HG03521 (cell line): Measurements from ENCODE around the gene SLC9C2.
"Not testable (repeated sequence)": the region's sequence is repeated elsewhere in the genome, so short reads cannot be mapped to it uniquely, and the experiment has no call there.

ENCODE experiments used
- ATAC-seq: cut with Tn5 transposase; IDR thresholded peaks from one replicate; pipeline ENCODE4 v1.9.1; 2021; ENCODE audit warnings: mild to moderate bottlenecking, moderate library complexity; ENCODE audit not compliant: unreplicated experiment

The SLC9C2 gene

GRCh38 chr1:173529106-173529505 is 73.8 kb downstream of the SLC9C2 start:
- no peak for ATAC-seq

DNA sequence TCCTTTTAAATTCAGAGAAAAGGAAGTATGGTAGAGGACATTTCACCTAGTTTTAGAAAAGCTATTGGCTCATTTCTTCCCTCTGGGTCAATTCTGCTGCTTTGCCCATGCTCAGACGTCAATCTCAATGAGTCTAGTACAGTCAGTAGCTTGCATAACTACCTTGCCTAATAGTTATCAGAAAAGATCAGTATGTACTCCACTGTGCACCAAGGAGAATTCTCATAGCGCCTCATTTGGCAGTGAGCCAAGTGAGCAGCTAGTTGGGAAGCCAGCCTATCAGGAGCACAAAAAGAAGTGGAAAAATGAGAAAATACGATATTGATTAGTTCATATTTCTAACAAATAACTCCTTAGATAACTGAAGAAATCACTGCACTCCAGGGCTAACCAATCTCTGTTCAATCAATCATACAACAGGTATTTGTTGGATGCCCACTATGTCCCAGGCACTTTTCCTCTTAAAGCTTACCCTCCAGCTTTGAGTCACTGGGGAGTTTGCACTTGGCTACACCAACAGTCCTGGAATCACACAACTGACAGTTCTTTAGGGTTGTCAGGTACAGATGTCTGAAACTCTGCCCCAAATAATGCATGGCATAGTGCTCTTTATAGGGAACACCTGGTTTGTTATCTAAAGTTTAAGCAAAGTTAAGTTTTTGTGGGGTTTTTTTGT is 75.6 kb downstream of the SLC9C2 start:
- ATAC-seq: no peak

DNA sequence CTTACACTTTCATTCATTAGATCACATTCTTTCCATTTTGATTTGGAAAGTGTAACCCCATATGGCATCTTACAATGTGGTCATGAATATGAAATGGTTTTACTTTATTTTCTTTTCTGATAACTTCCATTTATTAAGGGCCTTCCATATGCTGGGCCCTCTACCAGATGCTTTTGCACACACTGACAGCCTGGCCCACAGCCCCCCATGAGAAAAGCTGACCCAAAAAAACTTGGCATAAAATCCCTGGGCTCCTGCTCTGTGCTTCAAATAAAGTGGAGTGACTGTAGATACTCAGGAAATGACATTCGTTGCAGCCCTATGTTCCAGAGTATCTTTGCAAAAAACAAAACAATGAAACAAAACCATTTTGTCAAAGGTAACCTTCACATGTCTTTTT is 76.9 kb downstream of the SLC9C2 start:
- no peak for ATAC-seq

- no peak for ATAC-seq
Measured at GRCh38 chr1:173523329-173523728, 79.5 kb downstream of the SLC9C2 start.

- no peak for ATAC-seq
Measured at GRCh38 chr1:173520799-173521198, 82.1 kb downstream of the SLC9C2 start.

- ATAC-seq: not testable (repeated sequence)
Measured at GRCh38 chr1:173514503-173514902, 88.4 kb downstream of the SLC9C2 start.

DNA sequence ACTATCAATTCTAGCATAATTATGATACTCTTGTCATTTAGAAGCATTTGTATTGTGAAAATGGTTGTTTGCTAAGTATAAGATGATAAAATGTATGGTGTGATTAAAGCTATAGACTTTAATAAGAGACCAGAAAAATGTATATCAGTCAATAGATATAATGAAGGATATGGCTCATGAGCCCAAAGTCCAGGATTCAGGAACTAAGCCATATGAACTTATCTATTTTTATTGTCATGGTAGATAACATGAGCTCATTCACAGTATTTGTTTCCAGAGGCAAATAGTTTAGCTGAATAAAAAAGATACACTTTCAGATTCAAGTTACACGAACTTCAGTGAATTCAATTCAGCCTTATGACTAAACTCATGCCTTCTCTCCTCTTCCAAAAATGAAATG is 93.1 kb downstream of the SLC9C2 start:
- no peak for ATAC-seq

DNA sequence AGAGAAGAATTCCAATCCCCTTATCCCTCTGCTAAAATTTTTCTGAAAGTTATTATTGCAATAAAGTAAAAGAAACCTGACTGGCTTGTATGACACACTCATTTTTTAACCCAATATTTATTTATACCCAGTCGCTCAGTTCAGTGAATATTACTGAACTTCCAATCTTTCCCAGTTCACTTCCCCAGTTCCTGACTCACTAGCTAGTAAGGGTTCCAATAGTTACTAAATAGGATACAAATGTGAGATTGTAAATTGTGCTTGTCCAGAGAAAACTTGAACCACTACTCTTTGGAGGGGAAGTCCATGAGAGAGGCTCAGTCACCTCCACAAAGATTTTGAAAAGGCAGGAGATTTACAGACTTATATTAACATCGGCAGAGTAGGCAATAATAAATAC is 94.3 kb downstream of the SLC9C2 start:
- ATAC-seq: no peak

DNA sequence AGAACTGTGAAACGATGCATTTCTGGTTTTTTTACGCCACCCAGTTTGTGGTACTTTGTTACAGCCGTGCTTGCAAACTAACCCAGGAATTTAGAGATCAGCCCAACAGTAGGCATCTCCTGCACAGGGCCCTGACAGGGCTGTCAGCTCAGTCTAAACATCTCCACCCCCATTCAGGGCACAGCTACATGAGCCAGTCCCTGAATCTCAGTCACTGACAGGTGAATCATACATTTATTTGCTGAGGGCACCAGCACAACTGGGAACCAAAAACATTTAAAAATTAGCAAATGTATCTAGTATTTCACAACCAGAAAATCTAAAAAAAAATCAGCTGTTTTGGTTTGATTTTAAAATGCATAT is 95.0 kb downstream of the SLC9C2 start:
- no peak for ATAC-seq

DNA sequence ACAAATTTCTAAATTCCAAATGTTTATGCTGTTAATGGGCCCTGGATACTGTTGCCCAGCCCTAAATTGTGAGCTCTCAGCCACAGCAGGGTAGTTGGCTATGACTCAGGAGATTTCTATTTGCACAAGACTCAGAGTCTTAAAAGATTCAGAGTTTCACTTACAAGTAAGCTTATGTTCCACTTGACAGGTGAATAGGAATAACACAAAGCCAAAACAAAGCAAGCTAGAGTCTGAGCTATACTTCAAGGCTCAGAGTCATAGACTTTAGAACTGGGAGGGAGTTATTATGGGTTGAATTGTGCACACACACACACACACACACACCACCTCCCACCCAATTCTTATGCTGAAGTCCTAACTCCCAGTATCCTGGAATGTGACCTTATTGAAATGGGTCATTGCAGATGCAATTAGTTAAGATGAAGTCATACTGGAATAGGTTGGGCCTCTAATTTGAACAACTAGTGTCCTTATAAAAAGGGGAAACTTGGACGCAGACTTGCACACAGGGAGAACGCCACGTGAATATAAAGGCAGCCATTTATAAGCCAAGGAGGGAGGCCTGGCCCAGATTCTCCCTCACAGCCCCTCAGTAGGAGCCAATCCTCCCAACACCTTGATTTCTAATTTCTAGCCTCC is 95.5 kb downstream of the SLC9C2 start:
- no peak for ATAC-seq

GRCh38 chr1:173506437-173506836 is 96.4 kb downstream of the SLC9C2 start:
- no peak for ATAC-seq

GRCh38 chr1:173505391-173505790 is 97.5 kb downstream of the SLC9C2 start:
- ATAC-seq: no peak

- no peak for ATAC-seq
Measured at GRCh38 chr1:173504268-173504667, 98.6 kb downstream of the SLC9C2 start.

- no peak for ATAC-seq
Measured at GRCh38 chr1:173503391-173503790, 99.5 kb downstream of the SLC9C2 start.

GRCh38 chr1:173502104-173502503 is 100.8 kb downstream of the SLC9C2 start:
- ATAC-seq: no peak

- ATAC-seq: no peak
Measured at GRCh38 chr1:173499729-173500128, 103.1 kb downstream of the SLC9C2 start.

DNA sequence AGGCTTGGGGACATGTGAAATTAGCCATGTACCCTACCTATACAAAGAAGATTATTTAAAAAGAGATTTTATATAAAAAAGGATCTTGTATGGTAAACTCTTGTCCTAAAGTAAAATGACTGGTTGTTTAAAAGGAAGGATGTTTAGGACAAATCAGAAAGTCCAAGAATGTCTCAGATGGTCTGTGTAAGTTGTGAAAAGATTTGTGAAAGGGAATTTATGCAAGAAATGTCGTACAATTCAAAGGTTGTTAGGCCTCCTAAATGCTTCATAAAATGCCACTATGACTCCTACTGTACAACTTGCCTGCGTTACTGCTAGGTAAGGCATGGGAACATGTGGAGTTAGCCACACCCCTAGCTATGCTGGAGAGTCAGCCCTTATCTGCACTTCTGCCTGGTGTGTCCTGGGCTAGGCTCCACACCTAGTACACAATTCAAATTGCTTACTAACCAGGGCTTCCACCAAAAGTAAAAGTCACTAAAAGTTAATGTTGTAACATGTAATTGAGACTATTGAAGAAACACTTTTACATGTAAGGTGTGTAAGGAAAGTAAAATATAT is 106.0 kb downstream of the SLC9C2 start:
- ATAC-seq: no peak

- ATAC-seq: no peak
Measured at GRCh38 chr1:173495609-173496267, 107.1 kb downstream of the SLC9C2 start.

- not testable (repeated sequence) for ATAC-seq
Measured at GRCh38 chr1:173493125-173493524, 109.7 kb downstream of the SLC9C2 start.

GRCh38 chr1:173491508-173491907 is 111.4 kb downstream of the SLC9C2 start:
- no peak for ATAC-seq

DNA sequence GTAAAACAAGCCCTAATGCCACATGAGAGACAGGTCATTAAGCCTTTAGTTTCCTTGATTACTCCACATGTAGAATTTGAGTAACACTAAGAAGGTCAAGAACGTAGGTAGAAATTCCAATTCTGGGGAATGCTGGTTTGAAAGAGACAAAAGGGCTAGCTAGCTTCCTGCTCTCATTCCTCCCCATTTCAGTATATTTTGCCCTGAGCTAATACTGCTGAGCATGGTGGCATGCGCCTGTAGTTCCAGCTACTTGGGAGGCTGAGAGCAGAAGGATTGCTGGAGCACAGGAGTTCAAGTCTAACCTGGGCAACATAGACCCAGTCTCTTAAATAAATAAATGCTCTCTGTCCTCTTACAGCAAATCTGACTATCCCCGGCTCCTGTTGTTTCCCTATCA is 112.9 kb downstream of the SLC9C2 start:
- ATAC-seq: no peak

- no peak for ATAC-seq
Measured at GRCh38 chr1:173489149-173489600, 113.7 kb downstream of the SLC9C2 start.
